ENCODE results near the gene TMEM130.

TMEM130 gene

GRCh38 chr7:98879979-98880315 lies 10.1 kb upstream of the TMEM130 start:
- TF ChIP-seq, protein P1, sequence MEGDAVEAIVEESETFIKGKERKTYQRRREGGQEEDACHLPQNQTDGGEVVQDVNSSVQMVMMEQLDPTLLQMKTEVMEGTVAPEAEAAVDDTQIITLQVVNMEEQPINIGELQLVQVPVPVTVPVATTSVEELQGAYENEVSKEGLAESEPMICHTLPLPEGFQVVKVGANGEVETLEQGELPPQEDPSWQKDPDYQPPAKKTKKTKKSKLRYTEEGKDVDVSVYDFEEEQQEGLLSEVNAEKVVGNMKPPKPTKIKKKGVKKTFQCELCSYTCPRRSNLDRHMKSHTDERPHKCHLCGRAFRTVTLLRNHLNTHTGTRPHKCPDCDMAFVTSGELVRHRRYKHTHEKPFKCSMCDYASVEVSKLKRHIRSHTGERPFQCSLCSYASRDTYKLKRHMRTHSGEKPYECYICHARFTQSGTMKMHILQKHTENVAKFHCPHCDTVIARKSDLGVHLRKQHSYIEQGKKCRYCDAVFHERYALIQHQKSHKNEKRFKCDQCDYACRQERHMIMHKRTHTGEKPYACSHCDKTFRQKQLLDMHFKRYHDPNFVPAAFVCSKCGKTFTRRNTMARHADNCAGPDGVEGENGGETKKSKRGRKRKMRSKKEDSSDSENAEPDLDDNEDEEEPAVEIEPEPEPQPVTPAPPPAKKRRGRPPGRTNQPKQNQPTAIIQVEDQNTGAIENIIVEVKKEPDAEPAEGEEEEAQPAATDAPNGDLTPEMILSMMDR (IDR thresholded peaks at IDR 0.05; ENCODE audit: low read depth, low read length), result no peak
- H3K36me3 ChIP-seq, result peaks cover 39% of the 10 kb centered on the region
- H3K27me3 ChIP-seq, result no peaks in the 10 kb centered on the region
- H3K4me3 ChIP-seq (ENCODE audit: low read depth, low read length), result peak overlapping the region; percentile 93
- H3K4me1 ChIP-seq, result no peaks in the 10 kb centered on the region
- no peaks in the 10 kb centered on the region for H3K9me3 ChIP-seq
- DNase-seq, result no peak

DNA sequence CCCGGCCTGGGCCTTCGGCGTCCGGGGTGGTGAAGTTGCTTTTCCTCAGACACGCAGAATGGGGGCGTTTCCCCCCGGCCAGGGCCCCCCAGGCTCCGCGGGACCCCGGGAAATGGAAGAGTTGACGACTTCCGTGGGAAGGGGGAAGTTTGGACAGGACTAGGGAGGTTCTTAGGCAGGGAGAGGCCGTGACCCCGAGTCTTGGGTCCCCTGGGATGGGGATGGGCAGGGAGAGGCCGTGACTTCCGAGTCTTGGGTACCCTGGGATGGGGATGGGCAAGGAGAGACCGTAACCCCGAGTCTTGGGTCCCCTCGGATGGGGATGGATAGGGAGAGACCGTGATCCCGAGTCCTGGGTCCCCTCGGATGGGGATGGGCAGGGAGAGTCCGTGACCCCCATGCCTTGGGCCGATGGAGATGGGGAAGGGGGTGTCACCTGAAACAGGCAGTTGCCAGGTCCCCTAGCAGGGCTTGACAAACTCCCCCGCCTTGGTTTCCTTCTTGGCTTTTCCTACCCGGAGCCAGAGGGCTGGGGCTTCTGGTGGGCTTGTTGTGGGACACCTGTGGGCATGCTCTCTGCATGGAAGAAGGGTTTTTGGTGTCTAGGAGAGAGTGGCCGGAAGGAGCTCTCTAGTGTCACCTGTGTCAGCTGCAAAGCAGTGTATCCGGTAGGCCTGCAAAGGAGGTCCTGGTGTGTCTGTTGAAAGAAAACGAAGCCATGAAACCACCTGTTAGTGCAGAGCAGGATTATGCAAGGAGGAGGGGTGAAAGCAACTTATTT lies 9.6 kb upstream of the TMEM130 start:
- no peaks in the 10 kb centered on the region for H3K4me1 ChIP-seq
- H3K9me3 ChIP-seq, result no peaks in the 10 kb centered on the region
- peaks cover 33% of the 10 kb centered on the region for H3K36me3 ChIP-seq
- no peaks in the 10 kb centered on the region for H3K27me3 ChIP-seq
- H3K4me3 ChIP-seq (ENCODE audit: low read depth, low read length), result peak overlapping the region; percentile 93
- TF ChIP-seq, protein P1 (IDR thresholded peaks at IDR 0.05; ENCODE audit: low read depth, low read length), result peak; percentile 17; the same call in 1 of the 2 replicates
- no peak for DNase-seq

GRCh38 chr7:98878365-98879197 lies 8.8 kb upstream of the TMEM130 start, which contains the start of gene TRRAP:
TRRAP (plus strand) TSS chr7:98878532; CDS start chr7:98881151, 2,619 bp downstream.
- Histone ChIP-seq H3K4me3 (ENCODE audit: low read depth, low read length) (peak within 1 kb of the TSS; percentile 93), H3K27me3 (no peaks in the 10 kb centered on the region), H3K36me3 (peaks cover 25% of the 10 kb centered on the region), H3K9me3 (no peaks in the 10 kb centered on the region), H3K4me1 (no peaks in the 10 kb centered on the region)
- DNase-seq, result peak; percentile 80
- TF ChIP-seq, protein P1 (IDR thresholded peaks at IDR 0.05; ENCODE audit: low read depth, low read length), result peak; percentile 52

DNA sequence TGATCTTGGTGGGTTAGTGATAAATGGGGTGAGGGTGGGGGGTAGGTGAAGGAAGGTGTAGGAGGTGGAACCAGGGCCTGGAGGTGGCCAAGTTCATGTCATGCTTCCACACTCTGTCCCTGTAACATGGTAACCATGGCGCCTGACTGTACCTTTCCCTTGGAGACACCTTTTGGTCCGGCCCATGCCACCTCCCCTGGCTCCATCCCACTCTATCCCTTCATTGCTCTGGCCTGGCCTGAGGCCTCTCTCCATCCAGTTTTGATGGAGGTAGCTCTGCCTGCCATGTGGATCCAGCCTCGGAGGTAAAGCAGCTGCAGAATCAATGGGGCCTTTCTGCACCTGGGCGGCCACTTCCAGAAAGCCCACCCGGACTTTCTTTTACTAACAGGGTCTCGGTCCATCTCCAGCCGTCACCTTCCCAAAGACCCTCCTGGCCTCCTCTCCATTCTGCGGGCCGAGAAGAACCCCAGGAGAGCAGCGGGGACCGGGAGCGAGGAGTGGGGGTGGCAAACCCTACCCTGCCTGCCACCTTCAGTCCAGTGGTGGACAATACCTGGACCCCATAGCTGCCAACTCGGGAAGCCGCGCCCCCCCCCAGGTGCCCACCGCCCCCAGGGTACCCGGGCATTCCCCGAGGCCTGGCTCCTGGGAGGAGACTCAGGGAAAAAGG lies 8.0 kb upstream of the TMEM130 start:
- DNase-seq, result no peak
- TF ChIP-seq, protein P1 (IDR thresholded peaks at IDR 0.05; ENCODE audit: low read depth, low read length), result no peak
- Histone ChIP-seq H3K9me3 (no peaks in the 10 kb centered on the region), H3K36me3 (peaks cover 19% of the 10 kb centered on the region), H3K4me3 (ENCODE audit: low read depth, low read length) (peak overlapping the region; percentile 93), H3K27me3 (no peaks in the 10 kb centered on the region), H3K4me1 (no peaks in the 10 kb centered on the region)

GRCh38 chr7:98877146-98877545 lies 7.3 kb upstream of the TMEM130 start:
- TF ChIP-seq, protein P1 (IDR thresholded peaks at IDR 0.05; ENCODE audit: low read depth, low read length), result no peak
- H3K9me3 ChIP-seq, result no peaks in the 10 kb centered on the region
- peaks cover 13% of the 10 kb centered on the region for H3K36me3 ChIP-seq
- no peaks in the 10 kb centered on the region for H3K4me1 ChIP-seq
- no peak overlapping the region for H3K4me3 ChIP-seq (ENCODE audit: low read depth, low read length)
- no peak for DNase-seq
- H3K27me3 ChIP-seq, result no peaks in the 10 kb centered on the region

Measured in BE2C (cell line).